HL-60 (cell line): ENCODE data around the gene RBFA.

ENCODE experiments used
- CTCF ChIP-seq: IDR thresholded peaks from one replicate; pipeline ENCODE4 v1.5.1; 2011; ENCODE audit warnings: low read length, control low read depth, inconsistent platforms; ENCODE audit not compliant: insufficient read depth
- POLR2AphosphoS5 ChIP-seq: IDR thresholded peaks from 2 replicates; pipeline ENCODE4 v1.6.1; 2012; ENCODE audit warnings: low read depth
- REST ChIP-seq: IDR thresholded peaks from 2 replicates; pipeline ENCODE4 v1.6.1; 2012; ENCODE audit warnings: low read depth; ENCODE audit not compliant: insufficient replicate concordance

GRCh38 chr18:80050797-80051196 lies 16.6 kb downstream of the RBFA start:
- TF ChIP-seq CTCF: no peak
- TF ChIP-seq POLR2AphosphoS5: no peak
- TF ChIP-seq REST: no peak
